Retinal pigment epithelial cell (primary cell): ENCODE measurements around the gene MAP2.

Source experiments
- DNase-seq: peaks from one replicate; pipeline ENCODE4 v3.0.0-alpha.2; 2010; ENCODE audit warnings: low read depth
- H3K4me3 ChIP-seq: 2 replicates; pipeline ENCODE4 v1.5.1; 2011; ENCODE audit warnings: mild to moderate bottlenecking, low read length, control low read depth, moderate library complexity
- CTCF ChIP-seq: conservative IDR thresholded peaks from 2 replicates; pipeline ENCODE4 v1.5.1; 2011; ENCODE audit warnings: low read depth, low read length, control low read depth, inconsistent platforms

MAP2 gene

GRCh38 chr2:209398463-209398862 is 25.4 kb upstream of the MAP2 start:
- no peak for TF ChIP-seq CTCF
- no peak for DNase-seq
- no peak overlapping the region for H3K4me3 ChIP-seq

GRCh38 chr2:209401788-209402187 is 22.1 kb upstream of the MAP2 start:
- no peak for DNase-seq
- no peak for TF ChIP-seq CTCF
- no peak overlapping the region for H3K4me3 ChIP-seq

- H3K4me3 ChIP-seq = no peak overlapping the region
- TF ChIP-seq CTCF = no peak
- no peak for DNase-seq
These were observed 12.6 kb upstream of the MAP2 start for GRCh38 chr2:209411296-209411695.

- no peak for TF ChIP-seq CTCF
- DNase-seq = no peak
- H3K4me3 ChIP-seq = no peak overlapping the region
These were observed 12.1 kb upstream of the MAP2 start for GRCh38 chr2:209411718-209412117.

GRCh38 chr2:209413311-209414014 is 10.4 kb upstream of the MAP2 start:
- no peak overlapping the region for H3K4me3 ChIP-seq
- DNase-seq = no peak
- no peak for TF ChIP-seq CTCF

- TF ChIP-seq CTCF = no peak
- DNase-seq = no peak
- H3K4me3 ChIP-seq = no peak overlapping the region
These were observed 6.9 kb upstream of the MAP2 start for GRCh38 chr2:209416913-209417312.

- no peak for DNase-seq
- no peak overlapping the region for H3K4me3 ChIP-seq
- TF ChIP-seq CTCF = no peak
These were observed 1.6 kb upstream of the MAP2 start for GRCh38 chr2:209422191-209422754.
